Endothelial cell of umbilical vein (primary cell): ENCODE results near the gene CPNE5.

Source experiments
- EZH2 ChIP-seq: IDR thresholded peaks from 2 replicates; pipeline ENCODE4 v1.6.1; 2012; ENCODE audit warnings: borderline replicate concordance, low read depth, mild to moderate bottlenecking, moderate library complexity, low read length, inconsistent platforms; ENCODE audit not compliant: severe bottlenecking
- FOS ChIP-seq: IDR thresholded peaks from 2 replicates; pipeline ENCODE4 v1.6.1; 2011; ENCODE audit warnings: mild to moderate bottlenecking, low read length, moderate library complexity, borderline replicate concordance; ENCODE audit not compliant: insufficient read depth
- JUN ChIP-seq: IDR thresholded peaks from 2 replicates; pipeline ENCODE4 v1.6.1; 2011; ENCODE audit warnings: borderline replicate concordance, low read depth; ENCODE audit not compliant: insufficient read length, insufficient read depth
- MYC ChIP-seq: IDR thresholded peaks from one replicate; pipeline ENCODE4 v1.6.1; 2011; ENCODE audit warnings: mild to moderate bottlenecking, low read depth, low read length
- POLR2A ChIP-seq: IDR thresholded peaks from 2 replicates; pipeline ENCODE4 v1.6.1; 2012; ENCODE audit warnings: low read depth, mild to moderate bottlenecking, control low read depth, low read length
- POLR2AphosphoS5 ChIP-seq: IDR thresholded peaks from 2 replicates; pipeline ENCODE4 v1.6.1; 2012; ENCODE audit warnings: low read depth, mild to moderate bottlenecking, control low read depth, low read length, moderate library complexity; ENCODE audit not compliant: insufficient read depth
- TF ChIP-seq, protein P1 (sequence below), 2 donors: IDR thresholded peaks; 1 replicate in 1 of 2; 2 replicates in 1 of 2; pipeline ENCODE4 v1.5.1; 2011; ENCODE audit warnings: low read length in 2 of 2, mild to moderate bottlenecking in 2 of 2, moderate library complexity in 2 of 2, control low read depth in 1 of 2, inconsistent platforms in 1 of 2, low read depth in 1 of 2; ENCODE audit not compliant: insufficient read depth in 1 of 2; ENCODE audit errors: extremely low read depth in 1 of 2
- TF ChIP-seq, protein P2 (sequence below): IDR thresholded peaks from 2 replicates; pipeline ENCODE4 v1.6.1; 2011; ENCODE audit not compliant: insufficient read depth, insufficient read length

DNA sequence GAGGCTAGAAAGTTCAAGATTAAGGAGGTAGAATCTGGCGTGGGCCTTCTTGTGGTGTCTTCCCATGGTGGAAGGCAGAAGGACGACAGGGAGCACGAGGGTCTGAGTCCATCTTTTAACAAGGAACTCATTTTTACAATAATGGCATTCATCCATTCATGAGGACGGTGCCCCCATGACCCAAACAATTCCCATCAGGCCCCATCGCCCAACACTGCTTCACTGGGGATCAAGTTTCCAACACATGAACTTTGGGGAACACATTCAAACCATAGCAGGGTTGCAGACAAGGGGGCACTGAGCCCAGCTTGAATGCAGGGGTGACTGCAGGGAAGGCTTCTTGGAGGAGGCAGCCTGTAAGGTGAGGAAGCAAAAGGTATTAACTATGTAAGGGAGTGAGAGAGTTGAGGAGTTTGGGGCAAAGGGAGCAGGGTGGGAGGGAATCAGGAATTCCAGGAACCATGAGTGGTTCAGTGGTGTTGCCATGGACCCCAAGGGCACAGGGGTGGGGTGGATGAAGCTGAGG, 136.1 kb downstream of the CPNE5 start:
- TF ChIP-seq POLR2A = no peak
- no peak for TF ChIP-seq EZH2
- TF ChIP-seq, protein P1, sequence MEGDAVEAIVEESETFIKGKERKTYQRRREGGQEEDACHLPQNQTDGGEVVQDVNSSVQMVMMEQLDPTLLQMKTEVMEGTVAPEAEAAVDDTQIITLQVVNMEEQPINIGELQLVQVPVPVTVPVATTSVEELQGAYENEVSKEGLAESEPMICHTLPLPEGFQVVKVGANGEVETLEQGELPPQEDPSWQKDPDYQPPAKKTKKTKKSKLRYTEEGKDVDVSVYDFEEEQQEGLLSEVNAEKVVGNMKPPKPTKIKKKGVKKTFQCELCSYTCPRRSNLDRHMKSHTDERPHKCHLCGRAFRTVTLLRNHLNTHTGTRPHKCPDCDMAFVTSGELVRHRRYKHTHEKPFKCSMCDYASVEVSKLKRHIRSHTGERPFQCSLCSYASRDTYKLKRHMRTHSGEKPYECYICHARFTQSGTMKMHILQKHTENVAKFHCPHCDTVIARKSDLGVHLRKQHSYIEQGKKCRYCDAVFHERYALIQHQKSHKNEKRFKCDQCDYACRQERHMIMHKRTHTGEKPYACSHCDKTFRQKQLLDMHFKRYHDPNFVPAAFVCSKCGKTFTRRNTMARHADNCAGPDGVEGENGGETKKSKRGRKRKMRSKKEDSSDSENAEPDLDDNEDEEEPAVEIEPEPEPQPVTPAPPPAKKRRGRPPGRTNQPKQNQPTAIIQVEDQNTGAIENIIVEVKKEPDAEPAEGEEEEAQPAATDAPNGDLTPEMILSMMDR (IDR thresholded peaks at IDR 0.05; ENCODE audit: extremely low read depth in 1 of 2, insufficient read depth in 1 of 2, low read depth in 1 of 2, low read length in 2 of 2) = no peak
- no peak for TF ChIP-seq POLR2AphosphoS5
- TF ChIP-seq, protein P2, sequence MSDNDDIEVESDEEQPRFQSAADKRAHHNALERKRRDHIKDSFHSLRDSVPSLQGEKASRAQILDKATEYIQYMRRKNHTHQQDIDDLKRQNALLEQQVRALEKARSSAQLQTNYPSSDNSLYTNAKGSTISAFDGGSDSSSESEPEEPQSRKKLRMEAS = no peak
- no peak for TF ChIP-seq MYC
- no peak for TF ChIP-seq JUN
- no peak for TF ChIP-seq FOS
